Esophagus squamous epithelium (tissue), 4 donors: ENCODE data around the gene CIT.

ENCODE experiments used
- CTCF ChIP-seq, 6 experiments: fragments of 450-650 bp in 4 of 6; fragments of 200-600 bp in 2 of 6; sonication (generic) in 2 of 6; IDR thresholded peaks; one replicate each; pipeline ENCODE4 v1.5.1; 2016 to 2019; ENCODE audit warnings: antibody characterized with exemption in 6 of 6, mild to moderate bottlenecking in 4 of 6, moderate library complexity in 4 of 6
- POLR2A ChIP-seq, 4 donors: fragments of 450-650 bp; IDR thresholded peaks; one replicate each; pipeline ENCODE4 v1.6.1; 2017; ENCODE audit warnings: antibody characterized with exemption in 4 of 4, mild to moderate bottlenecking in 4 of 4, moderate library complexity in 3 of 4

- no peak for TF ChIP-seq CTCF (IDR thresholded peaks at IDR 0.05)
- no peak for TF ChIP-seq POLR2A (IDR thresholded peaks at IDR 0.05)
These were observed 224.5 kb downstream of the CIT start for GRCh38 chr12:119652665-119653064.
